ENCODE results near the gene TSHZ1. TPM values are rescaled to one million over a fixed set of nuclear protein-coding genes. Genes with fewer than 3 reads are reported as not detected.
A peak's percentile ranks its signal among the peaks of the same experiment; 100 is the strongest.

The TSHZ1 gene
- total and polyA plus RNA-seq, 9 donors = 16.0 to 31.8 (median 26.2) TPM

DNA sequence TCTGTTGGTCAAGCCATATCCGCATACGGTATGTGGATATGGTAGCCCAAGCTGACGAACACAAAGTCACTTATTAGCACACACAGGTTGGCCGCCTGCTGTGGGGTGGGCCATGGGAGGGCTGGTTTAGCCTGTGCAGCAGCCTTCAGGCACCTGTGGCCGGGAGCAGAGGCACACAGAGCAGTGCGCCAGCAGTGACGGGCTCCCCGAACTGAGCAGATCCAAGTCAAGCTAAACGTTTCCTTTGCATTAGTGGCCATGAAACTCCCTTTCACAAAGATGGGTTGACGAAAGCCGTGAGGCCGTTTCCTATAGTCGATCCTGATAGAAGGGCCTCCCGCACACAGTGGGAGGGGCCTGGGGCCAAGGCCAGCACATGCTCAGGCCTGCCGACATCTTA, 72.1 kb downstream of the TSHZ1 start:
- Histone ChIP-seq H3K36me3 (ENCODE audit: control insufficient read depth, insufficient read depth, low read length) (peaks cover 29% of the 10 kb centered on the region), H3K27me3 (ENCODE audit: control insufficient read depth, insufficient read depth, low read length) (no peaks in the 10 kb centered on the region), H3K4me3 (ENCODE audit: low read length) (no peak overlapping the region), H3K9me3 (replicated peaks; ENCODE audit: control insufficient read depth, low read depth, low read length) (peaks cover 3% of the 10 kb centered on the region), H3K27ac (ENCODE audit: low read length) (no peak overlapping the region), H3K4me1 (ENCODE audit: control insufficient read depth, insufficient read depth, low read length) (peaks cover 7% of the 10 kb centered on the region)
- WGBS (ENCODE audit: insufficient coverage) = 91% methylated on average over 15 of the region's 15 CpGs
- DNase-seq = no peak

DNA sequence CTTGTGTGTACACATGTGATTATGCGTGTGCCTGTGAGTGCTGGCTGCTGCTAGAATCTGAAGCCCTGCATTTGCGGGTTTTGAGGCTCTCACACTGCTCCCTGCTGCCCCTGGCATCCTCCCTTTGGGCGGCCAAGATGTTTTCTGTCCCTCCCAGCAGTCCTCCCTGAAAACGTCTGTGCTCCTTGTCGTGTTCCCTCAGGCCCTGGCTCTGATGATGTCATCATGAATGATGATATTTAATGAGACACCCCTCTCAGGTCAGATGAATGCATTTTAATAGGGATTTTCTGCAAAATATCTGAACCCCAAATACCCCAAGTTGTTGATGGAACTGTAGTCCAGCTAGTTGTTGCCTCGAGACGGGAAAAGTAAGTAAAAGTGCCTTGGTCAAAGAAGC, 73.1 kb downstream of the TSHZ1 start:
- Histone ChIP-seq H3K9me3 (replicated peaks; ENCODE audit: control insufficient read depth, low read depth, low read length) (peaks cover 3% of the 10 kb centered on the region), H3K27ac (ENCODE audit: low read length) (no peak overlapping the region), H3K27me3 (ENCODE audit: control insufficient read depth, insufficient read depth, low read length) (no peaks in the 10 kb centered on the region), H3K36me3 (ENCODE audit: control insufficient read depth, insufficient read depth, low read length) (peaks cover 36% of the 10 kb centered on the region), H3K4me1 (ENCODE audit: control insufficient read depth, insufficient read depth, low read length) (peaks cover 2% of the 10 kb centered on the region), H3K4me3 (ENCODE audit: low read length) (no peak overlapping the region)
- WGBS (ENCODE audit: insufficient coverage) = 91% methylated on average over 4 of the region's 7 CpGs
- no peak for DNase-seq

DNA sequence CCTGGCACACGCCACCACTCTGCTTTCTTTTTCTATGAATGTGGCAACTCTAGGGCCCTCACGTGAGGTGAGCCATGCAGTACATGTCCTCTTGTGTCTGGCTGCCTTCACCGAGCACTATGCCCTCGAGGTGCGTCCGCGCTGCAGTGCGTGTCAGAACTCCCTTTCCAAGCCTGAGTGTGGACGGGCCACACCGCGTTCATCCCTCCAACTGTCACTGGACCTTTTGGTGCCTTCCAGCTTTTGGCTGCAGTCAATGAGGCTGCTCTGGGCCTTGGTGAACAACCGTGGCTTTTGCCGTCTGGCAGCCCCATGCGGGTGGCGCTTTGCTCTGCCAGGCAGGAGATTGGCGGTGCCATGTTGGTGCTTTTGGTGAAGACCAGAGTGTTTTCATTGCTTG, 74.0 kb downstream of the TSHZ1 start:
- no peaks in the 10 kb centered on the region for H3K4me1 ChIP-seq (ENCODE audit: control insufficient read depth, insufficient read depth, low read length)
- H3K27ac ChIP-seq (ENCODE audit: low read length) = no peak overlapping the region

DNA sequence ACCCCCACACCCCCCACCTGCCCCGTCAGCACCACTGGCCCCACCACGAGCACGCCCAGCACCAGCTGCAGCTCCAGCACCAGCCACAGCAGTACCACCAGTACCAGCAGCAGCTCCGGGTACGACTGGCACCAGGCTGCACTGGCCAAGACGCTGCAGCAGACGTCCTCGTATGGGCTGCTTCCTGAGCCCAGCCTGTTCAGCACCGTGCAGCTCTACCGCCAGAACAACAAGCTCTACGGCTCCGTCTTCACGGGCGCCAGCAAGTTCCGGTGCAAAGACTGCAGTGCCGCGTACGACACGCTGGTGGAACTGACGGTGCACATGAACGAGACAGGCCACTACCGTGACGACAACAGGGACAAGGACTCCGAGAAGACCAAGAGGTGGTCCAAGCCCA, 75.3 kb downstream of the TSHZ1 start:
- H3K4me1 ChIP-seq (ENCODE audit: control insufficient read depth, insufficient read depth, low read length) = no peaks in the 10 kb centered on the region
- H3K27ac ChIP-seq (ENCODE audit: low read length) = no peak overlapping the region

More for the DNA sequence above, 74.0 kb downstream of the TSHZ1 start:
- Histone ChIP-seq H3K9me3 (replicated peaks; ENCODE audit: control insufficient read depth, low read depth, low read length) (peaks cover 3% of the 10 kb centered on the region), H3K27me3 (ENCODE audit: control insufficient read depth, insufficient read depth, low read length) (no peaks in the 10 kb centered on the region), H3K4me3 (ENCODE audit: low read length) (no peak overlapping the region), H3K36me3 (ENCODE audit: control insufficient read depth, insufficient read depth, low read length) (peaks cover 39% of the 10 kb centered on the region)
- 94% methylated on average over 16 of the region's 16 CpGs for WGBS (ENCODE audit: insufficient coverage)
- DNase-seq = no peak

DNA sequence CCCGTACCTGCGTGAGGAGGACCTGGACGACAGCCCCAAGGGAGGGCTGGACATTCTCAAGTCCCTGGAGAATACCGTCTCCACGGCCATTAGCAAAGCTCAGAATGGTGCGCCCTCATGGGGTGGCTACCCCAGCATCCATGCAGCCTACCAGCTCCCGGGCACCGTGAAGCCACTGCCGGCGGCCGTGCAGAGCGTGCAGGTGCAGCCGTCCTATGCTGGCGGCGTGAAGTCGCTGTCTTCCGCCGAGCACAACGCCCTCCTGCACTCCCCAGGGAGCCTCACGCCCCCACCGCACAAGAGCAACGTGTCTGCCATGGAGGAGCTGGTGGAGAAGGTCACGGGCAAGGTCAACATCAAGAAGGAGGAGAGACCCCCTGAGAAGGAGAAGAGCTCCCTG, 76.4 kb downstream of the TSHZ1 start:
- no peak for DNase-seq
- WGBS (ENCODE audit: insufficient coverage) = over 99% methylated on average over 14 of the region's 23 CpGs
- Histone ChIP-seq H3K27me3 (ENCODE audit: control insufficient read depth, insufficient read depth, low read length) (no peaks in the 10 kb centered on the region), H3K4me3 (ENCODE audit: low read length) (no peak overlapping the region), H3K9me3 (replicated peaks; ENCODE audit: control insufficient read depth, low read depth, low read length) (peaks cover 3% of the 10 kb centered on the region), H3K36me3 (ENCODE audit: control insufficient read depth, insufficient read depth, low read length) (peaks cover 37% of the 10 kb centered on the region), H3K4me1 (ENCODE audit: control insufficient read depth, insufficient read depth, low read length) (no peaks in the 10 kb centered on the region), H3K27ac (ENCODE audit: low read length) (no peak overlapping the region)

More for the DNA sequence above, 75.3 kb downstream of the TSHZ1 start:
- Histone ChIP-seq H3K27me3 (ENCODE audit: control insufficient read depth, insufficient read depth, low read length) (no peaks in the 10 kb centered on the region), H3K4me3 (ENCODE audit: low read length) (no peak overlapping the region), H3K36me3 (ENCODE audit: control insufficient read depth, insufficient read depth, low read length) (peaks cover 37% of the 10 kb centered on the region), H3K9me3 (replicated peaks; ENCODE audit: control insufficient read depth, low read depth, low read length) (peaks cover 3% of the 10 kb centered on the region)
- DNase-seq = no peak
- 97% methylated on average over 23 of the region's 24 CpGs for WGBS (ENCODE audit: insufficient coverage)

DNA sequence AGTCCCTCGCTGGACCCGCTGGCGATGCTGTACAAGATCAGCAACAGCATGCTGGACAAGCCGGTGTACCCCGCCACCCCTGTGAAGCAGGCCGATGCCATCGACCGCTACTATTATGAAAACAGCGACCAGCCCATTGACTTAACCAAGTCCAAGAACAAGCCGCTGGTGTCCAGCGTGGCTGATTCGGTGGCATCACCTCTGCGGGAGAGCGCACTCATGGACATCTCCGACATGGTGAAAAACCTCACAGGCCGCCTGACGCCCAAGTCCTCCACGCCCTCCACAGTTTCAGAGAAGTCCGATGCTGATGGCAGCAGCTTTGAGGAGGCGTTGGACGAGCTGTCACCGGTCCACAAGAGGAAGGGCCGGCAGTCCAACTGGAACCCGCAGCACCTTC, 77.1 kb downstream of the TSHZ1 start:
- 97% methylated on average over 24 of the region's 24 CpGs for WGBS (ENCODE audit: insufficient coverage)
- Histone ChIP-seq H3K4me3 (ENCODE audit: low read length) (no peak overlapping the region), H3K9me3 (replicated peaks; ENCODE audit: control insufficient read depth, low read depth, low read length) (peaks cover 3% of the 10 kb centered on the region), H3K36me3 (ENCODE audit: control insufficient read depth, insufficient read depth, low read length) (peaks cover 37% of the 10 kb centered on the region), H3K27ac (ENCODE audit: low read length) (no peak overlapping the region), H3K27me3 (ENCODE audit: control insufficient read depth, insufficient read depth, low read length) (no peaks in the 10 kb centered on the region), H3K4me1 (ENCODE audit: control insufficient read depth, insufficient read depth, low read length) (no peaks in the 10 kb centered on the region)
- DNase-seq = no peak

DNA sequence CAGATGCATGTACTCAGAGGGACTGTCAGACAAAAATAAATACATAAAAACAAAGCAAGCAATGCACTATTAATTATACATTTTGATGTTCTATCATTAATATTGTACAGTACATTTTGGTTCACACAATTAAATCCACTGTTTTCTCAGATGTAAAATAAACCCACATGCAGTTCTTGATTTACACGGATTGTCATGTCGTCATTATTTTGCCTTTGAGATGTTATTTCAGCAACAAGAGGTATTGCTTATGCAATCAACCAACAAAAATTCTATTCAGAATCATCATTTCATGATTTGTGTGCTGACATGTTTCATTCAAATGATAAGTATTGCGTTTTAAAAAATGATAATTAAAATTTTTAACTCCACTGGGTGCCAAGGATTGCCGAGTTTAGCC, 79.2 kb downstream of the TSHZ1 start:
- Histone ChIP-seq H3K4me1 (ENCODE audit: control insufficient read depth, insufficient read depth, low read length) (no peaks in the 10 kb centered on the region), H3K36me3 (ENCODE audit: control insufficient read depth, insufficient read depth, low read length) (peaks cover 37% of the 10 kb centered on the region), H3K9me3 (replicated peaks; ENCODE audit: control insufficient read depth, low read depth, low read length) (peaks cover 3% of the 10 kb centered on the region), H3K27me3 (ENCODE audit: control insufficient read depth, insufficient read depth, low read length) (no peaks in the 10 kb centered on the region), H3K4me3 (ENCODE audit: low read length) (no peak overlapping the region), H3K27ac (ENCODE audit: low read length) (no peak overlapping the region)
- no peak for DNase-seq
- WGBS (ENCODE audit: insufficient coverage) = no CpG with 5 or more reads among the region's 4 CpGs

DNA sequence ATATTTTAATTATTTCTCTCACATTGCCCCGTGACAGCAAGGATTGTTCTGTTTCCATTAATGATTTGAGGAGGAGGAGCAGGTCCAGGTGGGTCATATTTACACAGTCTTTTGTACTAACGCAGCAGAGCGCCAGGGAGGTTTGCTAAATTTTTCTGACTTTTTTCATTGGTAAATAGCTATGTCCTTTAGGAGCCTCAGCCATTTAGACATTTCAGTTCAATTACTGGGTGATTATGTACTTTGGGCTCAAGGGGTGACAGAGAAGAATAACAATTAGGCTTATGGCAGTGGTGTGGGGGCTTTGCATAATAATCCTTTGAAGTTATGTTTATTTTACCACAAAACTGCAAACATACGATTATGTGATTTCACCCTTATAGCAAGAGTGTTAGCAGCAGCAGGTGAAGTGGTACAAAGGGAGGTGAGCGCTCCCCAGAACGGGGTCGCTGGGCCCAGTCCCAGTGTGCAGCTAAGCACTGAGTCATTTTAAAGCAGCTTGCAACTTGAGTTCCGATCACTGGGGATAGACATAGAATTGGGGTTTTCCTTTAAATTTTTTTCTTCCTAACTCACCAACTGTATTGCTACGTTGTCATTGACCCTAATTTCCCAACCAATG, 80.3 kb downstream of the TSHZ1 start:
- H3K36me3 ChIP-seq (ENCODE audit: control insufficient read depth, insufficient read depth, low read length) = peaks cover 30% of the 10 kb centered on the region
- no peak for DNase-seq
- no peaks in the 10 kb centered on the region for H3K4me1 ChIP-seq (ENCODE audit: control insufficient read depth, insufficient read depth, low read length)
- H3K27ac ChIP-seq (ENCODE audit: low read length) = no peak overlapping the region
- H3K4me3 ChIP-seq (ENCODE audit: low read length) = no peak overlapping the region
- WGBS (ENCODE audit: insufficient coverage) = 93% methylated on average over 3 of the region's 9 CpGs
- peaks cover 3% of the 10 kb centered on the region for H3K9me3 ChIP-seq (replicated peaks; ENCODE audit: control insufficient read depth, low read depth, low read length)
- no peaks in the 10 kb centered on the region for H3K27me3 ChIP-seq (ENCODE audit: control insufficient read depth, insufficient read depth, low read length)

DNA sequence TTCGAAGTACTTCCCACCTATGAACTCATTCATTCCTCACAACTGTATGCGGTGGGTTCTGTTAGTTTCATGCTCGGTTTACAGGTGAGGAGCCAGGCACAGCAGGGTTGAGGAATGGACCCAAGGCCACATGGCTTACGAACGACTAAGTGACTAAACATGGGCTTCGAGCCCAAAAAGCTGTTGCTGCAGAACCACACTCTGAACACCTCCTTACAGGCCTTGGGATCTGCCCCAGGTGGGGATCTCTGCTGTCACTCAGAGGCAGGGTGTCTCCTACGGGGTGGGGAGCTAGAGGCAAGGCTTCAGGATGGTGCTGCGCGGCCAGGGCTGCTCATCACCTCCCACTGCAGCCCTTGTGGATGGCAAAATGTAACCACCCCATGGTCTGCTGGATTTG, 80.9 kb downstream of the TSHZ1 start:
- H3K36me3 ChIP-seq (ENCODE audit: control insufficient read depth, insufficient read depth, low read length) = peaks cover 23% of the 10 kb centered on the region

DNA sequence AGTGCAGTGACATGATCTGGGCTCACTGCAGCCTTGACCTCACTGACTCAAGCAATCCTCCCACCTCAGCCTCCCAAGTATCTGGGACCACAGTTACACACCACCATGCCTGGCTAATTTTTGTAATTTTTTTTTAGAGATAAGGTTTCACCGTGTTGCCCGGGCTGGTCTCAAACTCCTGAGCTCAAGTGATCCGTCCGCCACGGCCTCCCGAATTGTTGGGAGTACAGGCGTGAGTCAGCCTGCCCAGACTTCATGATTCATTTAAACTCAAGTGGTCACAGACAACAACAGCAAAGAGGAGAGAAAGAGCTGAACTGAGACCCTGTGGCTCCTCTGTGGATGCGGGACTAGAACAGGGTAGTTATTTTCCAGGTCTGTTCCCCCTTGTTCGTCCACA, 83.0 kb downstream of the TSHZ1 start:
- Histone ChIP-seq H3K4me1 (ENCODE audit: control insufficient read depth, insufficient read depth, low read length) (no peaks in the 10 kb centered on the region), H3K27me3 (ENCODE audit: control insufficient read depth, insufficient read depth, low read length) (no peaks in the 10 kb centered on the region), H3K4me3 (ENCODE audit: low read length) (no peak overlapping the region), H3K9me3 (replicated peaks; ENCODE audit: control insufficient read depth, low read depth, low read length) (no peaks in the 10 kb centered on the region), H3K27ac (ENCODE audit: low read length) (no peak overlapping the region), H3K36me3 (ENCODE audit: control insufficient read depth, insufficient read depth, low read length) (peaks cover 3% of the 10 kb centered on the region)
- WGBS (ENCODE audit: insufficient coverage) = 92% methylated on average over 7 of the region's 9 CpGs
- DNase-seq = no peak

More for the DNA sequence above, 80.9 kb downstream of the TSHZ1 start:
- no peaks in the 10 kb centered on the region for H3K27me3 ChIP-seq (ENCODE audit: control insufficient read depth, insufficient read depth, low read length)
- 100% methylated on average over 3 of the region's 9 CpGs for WGBS (ENCODE audit: insufficient coverage)
- no peak overlapping the region for H3K27ac ChIP-seq (ENCODE audit: low read length)
- no peak for DNase-seq
- H3K4me3 ChIP-seq (ENCODE audit: low read length) = no peak overlapping the region
- peaks cover 3% of the 10 kb centered on the region for H3K9me3 ChIP-seq (replicated peaks; ENCODE audit: control insufficient read depth, low read depth, low read length)
- H3K4me1 ChIP-seq (ENCODE audit: control insufficient read depth, insufficient read depth, low read length) = no peaks in the 10 kb centered on the region

DNA sequence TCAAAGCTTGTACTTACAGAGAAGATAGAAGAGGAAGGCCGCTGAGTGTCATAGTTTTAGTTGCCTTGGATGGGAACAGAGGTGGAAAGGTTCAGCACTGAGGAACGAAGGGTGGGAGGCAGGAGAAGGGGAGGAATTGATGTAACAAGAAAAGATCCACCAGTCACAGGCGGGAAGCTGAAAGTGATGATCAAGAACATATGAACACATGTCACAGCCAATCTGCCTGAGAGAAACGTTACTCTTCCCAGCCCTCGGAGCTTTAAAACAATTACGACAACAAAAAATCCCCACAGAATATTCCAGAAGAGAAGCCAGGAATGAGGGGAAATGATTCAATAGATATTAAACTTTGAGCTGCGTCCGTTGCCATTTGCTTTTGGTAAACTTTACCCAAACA, 87.1 kb downstream of the TSHZ1 start:
- no peaks in the 10 kb centered on the region for H3K9me3 ChIP-seq (replicated peaks; ENCODE audit: control insufficient read depth, low read depth, low read length)
- H3K27ac ChIP-seq (ENCODE audit: low read length) = peak overlapping the region; percentile 14
- no peak overlapping the region for H3K4me3 ChIP-seq (ENCODE audit: low read length)
- peak; percentile 91 for DNase-seq
- H3K27me3 ChIP-seq (ENCODE audit: control insufficient read depth, insufficient read depth, low read length) = no peaks in the 10 kb centered on the region
- WGBS (ENCODE audit: insufficient coverage) = 42% methylated on average over 2 of the region's 8 CpGs
- H3K4me1 ChIP-seq (ENCODE audit: control insufficient read depth, insufficient read depth, low read length) = no peaks in the 10 kb centered on the region
- H3K36me3 ChIP-seq (ENCODE audit: control insufficient read depth, insufficient read depth, low read length) = no peaks in the 10 kb centered on the region

All from muscle of leg (tissue), 11 donors.